Ascending aorta (tissue), 2 donors: ENCODE data around the gene PXYLP1. TPM values are rescaled to one million over a fixed set of nuclear protein-coding genes. Genes with fewer than 3 reads are reported as not detected.

Source experiments
- DNase-seq, 2 donors: peaks; one replicate each; pipeline ENCODE4 v3.0.0-alpha.2; 2019; ENCODE audit warnings: low spot score in 2 of 2
- H3K27ac ChIP-seq, 2 donors: fragments of 200-600 bp; sonication (generic); one replicate each; pipeline ENCODE4 v1.5.1; 2016 to 2017; ENCODE audit warnings: mild to moderate bottlenecking in 1 of 2
- H3K27me3 ChIP-seq: fragments of 200-600 bp; sonication (generic); one replicate; pipeline ENCODE4 v1.5.1; 2017
- H3K36me3 ChIP-seq, 2 donors: fragments of 200-600 bp; sonication (generic); one replicate each; pipeline ENCODE4 v1.5.1; 2016
- H3K4me1 ChIP-seq, 2 donors: fragments of 200-600 bp; sonication (generic); one replicate each; pipeline ENCODE4 v1.5.1; 2016 to 2017; ENCODE audit warnings: mild to moderate bottlenecking in 1 of 2
- H3K4me3 ChIP-seq, 2 donors: fragments of 200-600 bp; sonication (generic); one replicate each; pipeline ENCODE4 v1.5.1; 2016 to 2017; ENCODE audit warnings: mild to moderate bottlenecking in 1 of 2
- H3K9me3 ChIP-seq, 2 donors: fragments of 200-600 bp; sonication (generic); one replicate each; pipeline ENCODE4 v1.5.1; 2016
- intact Hi-C: fragments of 100-400 bp; cut with DNase I; formaldehyde crosslinking; loops from one replicate; pipeline ENCODE4 v1.15.1; 2023
- total RNA-seq: library from RNA; depleted of rRNA; stranded (reverse); fragments of >200 nt; gene quantifications from one replicate; pipeline ENCODE4 v1.1.0, GENCODE V29; 2016
- TF ChIP-seq, protein P1 (sequence below), 3 experiments: fragments of 200-600 bp in 2 of 3; fragments of 450-650 bp in 1 of 3; sonication (generic) in 2 of 3; IDR thresholded peaks; one replicate each; pipeline ENCODE4 v1.5.1; 2016 to 2019; ENCODE audit warnings: antibody characterized with exemption in 3 of 3, mild to moderate bottlenecking in 1 of 3, moderate library complexity in 1 of 3

PXYLP1 gene
- total RNA-seq, 1 donor from 2014 or later, result 14.2 TPM

DNA sequence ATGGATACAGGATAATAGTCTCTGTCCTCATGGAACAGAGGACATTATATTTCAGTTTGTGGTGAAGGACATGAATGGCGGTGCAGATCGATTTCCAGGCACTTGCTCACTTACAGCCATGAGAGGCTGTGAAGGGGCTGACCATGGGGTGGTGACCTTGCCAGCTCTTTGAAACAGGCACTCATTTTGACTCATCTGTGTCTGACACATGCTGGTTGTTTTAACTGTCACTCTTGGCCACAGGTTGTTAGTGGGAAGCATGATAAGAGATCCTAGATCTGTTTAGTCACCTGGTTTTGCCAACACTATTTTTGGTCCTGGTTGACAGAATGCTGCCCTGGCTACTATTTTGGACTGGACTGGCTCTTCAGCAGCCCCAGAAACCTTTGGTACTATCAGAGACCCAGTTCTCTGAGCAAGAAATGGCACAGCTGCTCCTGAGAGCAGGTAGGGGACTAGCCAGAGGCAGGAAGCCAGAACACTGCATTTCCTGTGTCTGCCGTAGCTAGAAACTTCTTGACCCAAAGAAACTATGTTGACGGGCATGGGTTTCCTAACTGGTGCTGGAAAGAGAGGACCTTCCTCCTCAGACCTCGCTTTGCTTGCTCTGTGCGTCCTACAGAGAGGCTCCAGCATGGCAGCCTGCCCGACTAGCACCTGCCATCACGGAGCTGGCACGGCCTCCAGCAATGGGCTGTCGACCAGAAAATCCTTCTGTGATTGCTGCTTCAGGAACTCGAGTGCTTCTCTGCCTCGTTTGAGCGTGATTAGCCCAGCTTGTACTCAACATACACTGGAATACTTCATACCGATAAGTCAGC lies 6.3 kb downstream of the PXYLP1 start:
- H3K4me1 ChIP-seq, result peaks cover 20 to 25% of the 10 kb centered on the region in 2 donors
- peak overlapping the region in 1 of 2 donors; percentile 1 for H3K4me3 ChIP-seq
- no peaks in the 10 kb centered on the region for H3K27me3 ChIP-seq
- H3K27ac ChIP-seq, result peak overlapping the region; percentile 79 to 84
- H3K9me3 ChIP-seq, result no peaks in the 10 kb centered on the region
- no peaks in the 10 kb centered on the region for H3K36me3 ChIP-seq
- DNase-seq, result no peak
- intact Hi-C loops, result no loop called here
- TF ChIP-seq, protein P1, sequence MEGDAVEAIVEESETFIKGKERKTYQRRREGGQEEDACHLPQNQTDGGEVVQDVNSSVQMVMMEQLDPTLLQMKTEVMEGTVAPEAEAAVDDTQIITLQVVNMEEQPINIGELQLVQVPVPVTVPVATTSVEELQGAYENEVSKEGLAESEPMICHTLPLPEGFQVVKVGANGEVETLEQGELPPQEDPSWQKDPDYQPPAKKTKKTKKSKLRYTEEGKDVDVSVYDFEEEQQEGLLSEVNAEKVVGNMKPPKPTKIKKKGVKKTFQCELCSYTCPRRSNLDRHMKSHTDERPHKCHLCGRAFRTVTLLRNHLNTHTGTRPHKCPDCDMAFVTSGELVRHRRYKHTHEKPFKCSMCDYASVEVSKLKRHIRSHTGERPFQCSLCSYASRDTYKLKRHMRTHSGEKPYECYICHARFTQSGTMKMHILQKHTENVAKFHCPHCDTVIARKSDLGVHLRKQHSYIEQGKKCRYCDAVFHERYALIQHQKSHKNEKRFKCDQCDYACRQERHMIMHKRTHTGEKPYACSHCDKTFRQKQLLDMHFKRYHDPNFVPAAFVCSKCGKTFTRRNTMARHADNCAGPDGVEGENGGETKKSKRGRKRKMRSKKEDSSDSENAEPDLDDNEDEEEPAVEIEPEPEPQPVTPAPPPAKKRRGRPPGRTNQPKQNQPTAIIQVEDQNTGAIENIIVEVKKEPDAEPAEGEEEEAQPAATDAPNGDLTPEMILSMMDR (IDR thresholded peaks at IDR 0.05), result no peak

DNA sequence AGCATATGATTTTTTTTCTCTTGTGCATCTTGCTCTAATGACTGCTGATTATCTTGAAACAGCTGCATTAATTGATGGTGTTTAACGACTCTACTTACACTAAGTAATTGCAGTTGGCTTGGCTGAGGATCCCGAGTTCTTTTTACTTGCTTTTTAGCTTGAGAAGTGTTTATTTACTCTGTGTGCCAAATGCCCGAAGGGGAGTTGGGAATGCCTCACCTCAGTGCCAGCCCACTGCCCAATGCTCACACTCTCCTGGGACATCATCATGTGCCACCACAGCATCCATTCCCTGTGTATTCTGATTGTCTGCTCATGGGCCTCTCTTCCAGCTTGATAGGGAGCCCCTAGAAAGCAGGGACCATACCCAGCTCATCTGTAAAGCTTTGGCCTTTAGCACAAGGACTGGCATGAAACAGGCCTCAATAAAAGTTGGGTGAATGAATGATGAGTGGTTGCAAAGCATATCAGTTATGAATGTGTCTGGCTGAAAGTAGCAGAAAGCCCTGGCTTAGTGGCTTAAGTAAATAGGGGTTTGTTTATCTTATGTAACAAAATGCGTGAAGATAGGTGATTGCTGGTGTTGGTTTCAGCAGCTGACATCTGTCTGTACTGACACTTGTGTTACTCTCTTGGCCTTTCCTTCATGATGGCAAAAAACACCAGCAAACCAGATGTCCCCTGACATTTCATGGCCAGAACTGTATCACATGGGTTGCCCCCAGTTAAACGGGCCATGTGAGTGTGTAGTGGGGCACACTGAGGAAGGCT lies 8.1 kb downstream of the PXYLP1 start:
- peaks cover 20 to 31% of the 10 kb centered on the region in 2 donors for H3K4me1 ChIP-seq
- no peaks in the 10 kb centered on the region for H3K36me3 ChIP-seq
- H3K27me3 ChIP-seq, result no peaks in the 10 kb centered on the region
- no peak for DNase-seq
- H3K4me3 ChIP-seq, result no peak overlapping the region
- intact Hi-C loops, result no loop called here
- peak overlapping the region; percentile 84 to 85 for H3K27ac ChIP-seq
- H3K9me3 ChIP-seq, result no peaks in the 10 kb centered on the region
- TF ChIP-seq, protein P1 (IDR thresholded peaks at IDR 0.05), result no peak

DNA sequence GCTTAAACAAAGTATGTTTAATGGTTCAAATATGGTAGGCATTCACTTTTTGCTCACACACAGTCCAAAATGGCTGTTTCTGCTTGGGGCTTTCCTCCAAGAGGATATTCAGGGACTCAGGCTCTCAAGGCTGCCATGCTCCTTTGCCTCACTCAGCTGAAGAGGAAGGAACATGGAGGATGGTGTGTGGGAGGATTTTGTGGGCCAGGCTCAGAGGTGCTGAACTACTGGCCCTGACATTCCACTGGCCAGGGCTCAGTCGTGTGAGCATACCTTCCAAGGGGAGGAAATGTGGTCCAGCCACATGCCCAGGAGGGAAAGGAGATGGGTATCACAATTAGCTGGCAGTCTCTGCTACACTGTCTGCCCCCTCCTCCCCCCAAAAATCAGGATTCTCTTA lies 8.7 kb downstream of the PXYLP1 start:
- peak overlapping the region; percentile 84 to 85 for H3K27ac ChIP-seq
- intact Hi-C loops, result no loop called here
- peaks cover 20 to 31% of the 10 kb centered on the region in 2 donors for H3K4me1 ChIP-seq
- H3K9me3 ChIP-seq, result no peaks in the 10 kb centered on the region
- no peak for DNase-seq
- H3K36me3 ChIP-seq, result no peaks in the 10 kb centered on the region
- TF ChIP-seq, protein P1 (IDR thresholded peaks at IDR 0.05), result no peak
- H3K27me3 ChIP-seq, result no peaks in the 10 kb centered on the region
- H3K4me3 ChIP-seq, result no peak overlapping the region

DNA sequence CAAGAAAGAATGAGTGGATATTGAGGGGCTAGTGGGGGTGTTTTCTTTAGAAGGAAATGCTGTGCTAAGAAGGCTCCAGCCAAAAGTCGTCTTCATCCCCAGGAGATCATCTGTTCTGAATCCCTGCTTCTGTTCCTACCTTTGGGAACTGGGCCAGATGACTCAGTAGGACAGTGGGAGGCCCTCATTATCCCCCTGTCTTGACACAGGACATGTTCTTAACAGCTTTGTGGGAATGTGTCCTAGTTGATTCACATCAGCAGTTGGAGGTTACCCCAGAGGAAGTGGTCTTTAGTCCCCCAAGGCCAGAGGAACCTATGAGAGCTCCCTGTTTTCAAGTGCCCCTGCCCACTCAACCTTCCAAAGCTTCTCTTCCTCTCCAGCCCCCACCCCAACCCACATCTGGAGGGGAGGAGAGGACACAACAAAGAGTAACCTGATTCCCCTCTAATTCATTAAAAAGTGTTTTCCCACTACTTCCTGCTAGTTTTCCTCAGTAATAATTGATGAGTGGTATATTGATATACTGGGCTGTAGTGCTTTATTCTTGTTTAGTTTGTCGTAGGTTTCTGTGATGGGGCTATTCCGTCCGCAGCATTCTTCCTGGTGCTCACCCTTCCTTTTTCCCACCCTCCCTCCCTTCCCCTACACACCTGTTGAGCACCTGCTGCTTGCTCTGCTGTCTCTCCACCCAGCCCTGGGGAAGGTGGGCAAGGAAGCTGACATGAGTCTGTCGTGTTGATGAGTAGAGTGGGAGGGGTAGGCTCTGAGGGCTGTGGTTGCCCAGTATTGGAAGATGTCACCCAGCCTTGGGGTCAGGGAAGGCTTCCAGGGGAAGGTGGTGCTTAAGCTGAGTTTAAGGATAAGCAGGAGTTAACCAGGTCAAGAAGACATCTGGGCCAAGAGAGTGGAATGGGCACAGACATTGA lies 9.3 kb downstream of the PXYLP1 start:
- Histone ChIP-seq H3K4me1 (peaks cover 20 to 31% of the 10 kb centered on the region in 2 donors), H3K27me3 (no peaks in the 10 kb centered on the region), H3K9me3 (no peaks in the 10 kb centered on the region), H3K27ac (peak overlapping the region; percentile 84 to 85), H3K4me3 (no peak overlapping the region), H3K36me3 (no peaks in the 10 kb centered on the region)
- TF ChIP-seq, protein P1 (IDR thresholded peaks at IDR 0.05), result no peak
- no peak for DNase-seq
- intact Hi-C loops, result loop anchor here (1.0 kb wide), 1 partner anchor 21 kb away; no protein-coding TSS in a partner anchor
